ENCODE results near the gene RPL22L1.

The RPL22L1 gene

GRCh38 chr3:170862618-170863374 lies 7.2 kb downstream of the RPL22L1 start:
- no peak for TF ChIP-seq CTCF (IDR thresholded peaks at IDR 0.05; ENCODE audit: low read depth, low read length)
- peak; percentile 50 for DNase-seq (ENCODE audit: extremely low read depth, low read depth)

- no peak for DNase-seq (ENCODE audit: extremely low read depth, low read depth)
- TF ChIP-seq CTCF (IDR thresholded peaks at IDR 0.05; ENCODE audit: low read depth, low read length) = no peak
These were observed 11.4 kb downstream of the RPL22L1 start for GRCh38 chr3:170858599-170858998.

DNA sequence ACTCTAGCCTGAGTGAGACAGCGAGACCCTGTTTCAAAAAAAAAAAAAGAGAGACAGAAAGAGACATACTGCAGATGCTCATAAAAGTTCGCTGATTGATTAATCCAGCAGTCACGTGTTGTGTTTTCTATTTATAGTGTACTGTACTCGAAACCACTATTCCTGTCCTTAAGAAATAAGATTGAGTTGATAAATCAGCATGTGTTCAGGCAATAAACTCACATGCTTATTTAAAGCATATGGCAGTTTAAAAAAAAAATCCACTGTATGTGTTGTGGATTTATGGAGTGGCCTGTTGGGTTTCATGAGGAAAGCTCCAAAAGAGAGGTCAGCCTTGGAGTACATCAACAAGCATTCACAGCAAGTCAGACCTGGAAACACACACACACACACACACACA lies 17.7 kb downstream of the RPL22L1 start:
- no peak for TF ChIP-seq CTCF (IDR thresholded peaks at IDR 0.05; ENCODE audit: low read depth, low read length)
- no peak for DNase-seq (ENCODE audit: extremely low read depth, low read depth)

GRCh38 chr3:170848292-170848917 lies 21.6 kb downstream of the RPL22L1 start:
- DNase-seq (ENCODE audit: extremely low read depth, low read depth) = no peak
- peak; percentile 41 for TF ChIP-seq CTCF (IDR thresholded peaks at IDR 0.05; ENCODE audit: low read depth, low read length)

DNA sequence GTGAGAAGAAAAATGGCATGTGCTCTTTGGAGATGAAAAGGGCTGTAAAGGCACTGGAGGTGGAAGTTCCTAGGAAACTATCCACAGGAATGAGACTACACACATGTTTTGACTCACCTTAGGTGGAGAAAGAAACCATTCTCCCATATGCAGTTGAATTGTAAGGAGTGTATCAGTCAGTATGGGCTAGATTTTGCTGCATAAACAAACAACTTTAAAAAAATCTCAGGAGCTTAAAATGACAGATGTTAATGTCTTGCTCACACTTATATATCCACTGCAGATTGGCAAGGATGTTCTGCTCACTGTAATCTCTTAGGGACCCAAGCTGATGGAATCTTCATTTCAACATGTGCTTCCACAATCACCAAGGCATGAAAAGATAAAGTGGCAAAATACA lies 25.6 kb downstream of the RPL22L1 start:
- TF ChIP-seq CTCF (IDR thresholded peaks at IDR 0.05; ENCODE audit: low read depth, low read length) = no peak

DNA sequence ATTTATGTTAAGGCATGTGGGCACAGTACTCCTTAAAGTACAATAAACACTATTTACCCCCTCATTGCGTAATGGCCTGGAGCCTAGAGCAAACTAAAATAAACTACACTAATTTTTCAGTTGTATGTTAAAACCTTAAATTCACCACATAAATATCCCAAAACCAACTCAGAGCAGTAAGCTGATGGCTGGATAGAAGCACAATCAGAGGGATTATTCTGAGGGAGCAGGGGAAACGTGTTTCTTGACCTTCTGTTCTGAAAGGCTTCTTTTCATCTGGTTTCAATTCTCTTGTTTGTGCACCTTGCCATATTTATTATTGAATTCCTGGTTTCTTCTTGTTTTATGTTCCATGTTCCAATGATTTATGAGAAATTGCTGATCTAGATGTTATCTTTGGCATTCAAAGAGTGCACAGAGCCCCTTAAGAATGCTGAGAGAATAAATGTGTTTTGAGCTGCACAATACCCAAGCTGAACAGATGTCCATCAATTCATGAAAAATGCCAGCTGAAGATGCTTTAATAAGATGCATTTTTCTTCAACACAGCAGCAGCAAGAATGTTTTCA lies 29.6 kb downstream of the RPL22L1 start:
- no peak for TF ChIP-seq CTCF (IDR thresholded peaks at IDR 0.05; ENCODE audit: low read depth, low read length)
- peak; percentile 22 for DNase-seq (ENCODE audit: extremely low read depth, low read depth)

More for the DNA sequence above, 25.6 kb downstream of the RPL22L1 start:
- no peak for DNase-seq (ENCODE audit: extremely low read depth, low read depth)

DNA sequence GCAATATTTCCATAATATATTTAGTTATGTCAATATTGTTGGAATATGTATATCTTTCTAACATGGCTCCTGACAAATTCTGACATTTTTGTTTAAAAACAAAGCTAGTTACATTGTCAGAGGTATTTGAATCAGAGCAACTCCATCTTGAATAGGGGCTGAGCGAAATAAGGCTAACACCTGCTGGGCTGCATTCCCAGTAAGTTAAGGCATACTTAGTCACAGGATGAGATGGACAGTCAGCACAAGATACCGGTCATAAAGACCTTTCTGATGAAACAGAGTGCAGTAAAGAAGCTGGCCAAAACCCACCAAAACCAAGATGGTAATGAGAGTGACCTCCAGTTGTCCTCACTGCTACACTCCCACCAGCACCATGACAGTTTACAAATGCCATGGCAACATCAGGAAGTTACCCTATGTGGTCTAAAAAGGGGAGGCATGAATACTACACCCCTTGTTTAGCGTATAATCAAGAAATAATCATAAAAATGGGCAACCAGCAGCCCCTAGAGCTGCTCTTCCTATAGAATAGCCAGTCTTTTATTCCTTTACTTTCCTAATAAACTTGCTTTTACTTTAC lies 30.4 kb downstream of the RPL22L1 start:
- no peak for TF ChIP-seq CTCF (IDR thresholded peaks at IDR 0.05; ENCODE audit: low read depth, low read length)
- no peak for DNase-seq (ENCODE audit: extremely low read depth, low read depth)
